Stimulated activated CD8-positive, alpha-beta memory T cell treated with anti-CD3 and anti-CD28 coated beads, Interleukin-4, amount 100 ng/mL, for 1 hour (primary cell): ENCODE measurements around the gene SSB.
"Not testable (repeated sequence)": the region's sequence is repeated elsewhere in the genome, so short reads cannot be mapped to it uniquely, and the experiment has no call there.

ENCODE experiments used
- DNase-seq, 2 donors: peaks; one replicate each; pipeline ENCODE4 v3.0.0-alpha.2; 2020; ENCODE audit warnings: low read depth in 2 of 2, low spot score in 1 of 2

SSB gene

DNA sequence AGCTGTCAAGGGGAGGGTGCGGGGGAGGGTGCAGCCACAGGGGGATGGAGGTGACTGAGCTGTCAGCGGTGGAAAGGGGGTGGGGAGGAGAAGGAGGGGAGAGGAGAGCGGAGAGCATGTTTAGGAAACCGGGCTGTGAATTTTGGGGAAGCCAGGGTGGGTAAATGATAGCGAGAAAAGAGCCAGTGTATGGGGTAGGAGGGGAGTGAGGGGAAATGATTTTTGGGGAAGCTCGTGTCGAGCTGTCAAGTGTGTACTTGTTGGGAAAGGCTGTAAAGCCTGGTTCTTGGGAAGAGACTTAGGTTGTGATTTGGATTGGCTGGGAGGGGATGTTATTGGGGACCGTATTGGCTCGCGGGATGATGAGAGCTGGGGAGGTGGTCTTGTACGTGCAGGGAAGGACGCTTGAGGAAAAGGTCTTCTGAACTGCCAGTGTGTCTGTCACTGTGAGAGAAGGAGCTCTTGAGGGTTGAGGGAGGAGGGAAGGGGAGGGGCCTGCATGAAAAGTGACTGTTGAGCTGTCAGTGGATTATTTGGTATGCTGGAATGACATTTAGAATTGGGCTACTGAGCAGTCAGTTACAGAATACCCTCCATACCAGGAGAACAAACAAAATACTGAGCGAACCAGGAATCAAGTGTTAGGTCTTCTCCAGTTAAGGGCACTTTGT is 29.6 kb downstream of the SSB start:
- DNase-seq = peak in 1 of 2 donors; percentile 17

GRCh38 chr2:169834401-169834800 is 35.7 kb downstream of the SSB start:
- DNase-seq = no peak

- no peak for DNase-seq
Observed at GRCh38 chr2:169838743-169839489, 40.2 kb downstream of the SSB start.

- DNase-seq = no peak
Observed at GRCh38 chr2:169839954-169840746, 41.5 kb downstream of the SSB start.

DNA sequence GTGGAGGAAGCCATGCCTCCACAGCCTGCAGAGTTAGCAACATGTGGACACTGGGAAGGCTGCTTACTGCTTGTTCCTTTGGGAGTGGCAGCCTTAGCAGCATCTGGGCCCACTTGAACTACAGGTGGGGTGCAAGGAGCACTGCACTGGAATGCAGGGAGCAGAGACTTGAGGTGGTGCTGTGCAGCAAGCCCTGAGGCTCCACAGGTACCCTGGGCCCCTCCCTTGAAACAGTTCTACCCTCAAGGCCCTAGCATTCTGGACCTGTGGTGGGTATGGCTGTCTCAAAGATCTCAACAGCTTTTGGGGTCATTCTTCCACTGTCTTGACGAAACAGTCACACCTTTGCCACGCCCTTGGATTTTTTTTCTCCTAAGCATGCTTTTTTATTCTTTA is 42.1 kb downstream of the SSB start:
- no peak for DNase-seq

GRCh38 chr2:169841625-169842024 is 43.0 kb downstream of the SSB start:
- not testable (repeated sequence) for DNase-seq

DNA sequence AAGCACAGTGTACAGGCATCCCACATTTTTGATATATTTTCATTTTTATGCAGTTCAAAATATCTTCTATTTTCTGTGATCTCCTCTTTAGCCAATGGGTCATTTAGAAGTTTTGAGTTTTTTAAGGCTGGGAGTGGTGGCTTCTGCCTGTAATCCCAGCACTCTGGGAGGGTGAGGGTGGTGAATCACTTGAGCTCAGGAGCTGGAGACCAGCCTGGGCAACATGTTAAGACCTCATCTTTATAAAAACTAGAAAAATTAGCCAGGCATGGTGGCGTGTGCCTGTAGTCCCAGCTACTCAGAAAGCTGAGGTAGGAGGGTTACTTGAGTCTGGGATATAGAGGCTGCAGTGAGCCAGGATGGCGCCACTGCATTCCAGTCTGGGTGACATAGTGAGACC is 46.3 kb downstream of the SSB start:
- no peak for DNase-seq

GRCh38 chr2:169848959-169849693 is 50.5 kb downstream of the SSB start:
- not testable (repeated sequence) for DNase-seq

DNA sequence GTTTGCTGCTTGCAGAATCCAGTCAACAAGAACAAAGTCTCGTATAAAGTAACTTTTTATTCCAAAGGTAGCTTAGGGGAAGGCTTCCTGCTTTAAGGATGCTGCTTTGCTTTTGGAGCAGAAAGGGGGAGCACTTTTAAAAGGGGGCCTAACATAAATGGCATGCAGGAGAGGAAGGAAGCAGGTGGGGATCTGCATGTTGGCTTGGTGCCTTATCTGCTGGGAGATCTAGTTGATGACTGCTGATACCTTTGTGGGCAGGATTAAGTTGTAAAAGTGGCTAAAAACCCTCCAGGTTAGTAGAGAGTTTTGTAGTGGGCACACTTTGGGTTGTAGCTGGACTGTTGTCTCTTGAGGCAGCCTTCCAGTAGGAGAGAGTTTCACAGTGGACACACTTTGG is 51.0 kb downstream of the SSB start:
- DNase-seq = no peak

DNA sequence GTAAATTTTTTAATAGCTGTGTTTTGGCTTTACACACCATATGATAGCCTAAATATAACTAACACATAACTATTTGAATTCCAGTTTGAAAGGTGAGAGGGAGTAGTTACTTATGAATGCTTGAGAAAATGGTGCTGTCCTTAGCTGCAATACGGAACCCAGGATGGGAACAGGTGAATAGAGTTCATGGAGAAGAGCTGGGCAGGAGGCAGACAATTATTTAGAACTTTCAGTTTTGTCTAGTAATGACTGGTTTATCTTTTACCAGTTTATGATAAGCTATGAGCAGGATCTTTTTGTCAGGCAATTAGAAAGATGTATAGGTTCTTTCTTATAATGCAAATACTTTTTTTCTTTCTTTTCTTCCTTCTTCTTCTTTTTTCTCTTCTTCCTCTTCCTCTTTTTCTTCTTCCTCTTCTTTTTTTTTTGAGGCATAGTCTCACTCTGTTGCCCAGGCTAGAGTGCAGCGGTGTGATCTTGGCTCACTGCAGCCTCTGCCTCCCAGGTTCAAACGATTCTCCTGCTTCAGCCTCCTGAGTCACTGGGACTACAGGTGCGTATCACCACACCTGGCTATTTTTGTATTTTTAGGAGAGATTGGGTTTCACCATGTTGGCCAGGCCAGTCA is 54.5 kb downstream of the SSB start:
- no peak for DNase-seq

- DNase-seq = not testable (repeated sequence)
Observed at GRCh38 chr2:169855281-169856258, 56.9 kb downstream of the SSB start.

DNA sequence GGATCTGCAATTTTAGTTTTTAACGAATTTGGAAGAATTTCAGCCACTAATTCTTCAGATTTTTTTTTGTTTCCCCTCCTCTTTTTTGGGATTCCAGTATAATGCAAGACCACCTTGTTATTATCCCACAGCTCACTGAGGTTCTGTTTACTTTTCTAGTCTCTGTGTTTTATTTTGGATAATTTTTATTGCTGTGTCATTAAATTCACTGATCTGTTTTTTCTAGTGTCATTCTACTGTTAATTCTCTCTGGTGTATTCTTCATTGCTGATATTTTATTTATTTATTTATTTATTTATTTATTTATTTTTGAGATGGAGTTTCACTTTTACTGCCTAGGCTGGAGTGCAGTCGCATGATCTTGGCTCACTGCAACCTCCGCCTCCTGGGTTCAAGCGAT is 60.8 kb downstream of the SSB start:
- DNase-seq = no peak

GRCh38 chr2:169860149-169860548 is 61.5 kb downstream of the SSB start:
- no peak for DNase-seq
